HCT116 (cell line): ENCODE results near the gene THBS3. TPM values are rescaled to one million over a fixed set of nuclear protein-coding genes. Genes with fewer than 3 reads are reported as not detected.

Source experiments
- ATAC-seq: fragments of 200-7000 bp; cut with Tn5 transposase; 2 replicates; pipeline ENCODE4 v1.9.1; 2020; ENCODE audit warnings: mild to moderate bottlenecking, moderate library complexity
- BruUV-seq: library from RNA; stranded (reverse); fragments of 400-500 nt; replicated peaks from 2 replicates; lab custom pipeline; 2021; lab: Mats Ljungman, UMichigan
- CTCF ChIA-PET: fragments of 300-600 bp; sonication (Branson Sonifier 250); formaldehyde crosslinking; loops from one replicate; lab custom pipeline; 2021; ENCODE audit warnings: antibody characterized with exemption; lab: Charles Lee
- POLR2A ChIA-PET: fragments of 300-600, 350-600 bp; sonication (Branson Sonifier 250); formaldehyde crosslinking; loops from one replicate; lab custom pipeline; 2021; ENCODE audit warnings: antibody characterized with exemption; lab: Charles Lee
- RAD21 ChIA-PET, 2 experiments: fragments of 300-600 bp; sonication (Branson Sonifier 250); formaldehyde crosslinking; loops; one replicate each; lab custom pipeline; 2023; ENCODE audit warnings: low total read pairs in 2 of 2; ENCODE audit not compliant: uncharacterized antibody in 2 of 2, unreplicated experiment in 2 of 2, low non-redundant PET in 1 of 2; lab: Charles Lee
- DNase-seq: peaks from one replicate; pipeline ENCODE4 v3.0.0-alpha.2; 2010; ENCODE audit warnings: low read depth, low spot score
- H2AFZ ChIP-seq: fragments of 200-600 bp; shearing (Covaris generic), sonication (generic); 2 replicates; pipeline ENCODE4 v1.6.1; 2017; ENCODE audit warnings: low read depth, mixed run types, mixed read lengths, antibody characterized with exemption, low read length; ENCODE audit not compliant: poor library complexity, severe bottlenecking
- H3K27ac ChIP-seq: 2 replicates; pipeline ENCODE4 v1.5.1; 2012; ENCODE audit warnings: low read depth, low read length
- H3K27me3 ChIP-seq: fragments of 200-600 bp; sonication (generic); 2 replicates; pipeline ENCODE4 v1.6.1; 2016; ENCODE audit warnings: mixed run types, low read length, mixed read lengths; ENCODE audit not compliant: insufficient read depth
- H3K36me3 ChIP-seq, 2 experiments: fragments of 200-500 bp in 1 of 2; fragments of 200-600 bp in 1 of 2; sonication (Bioruptor generic) in 1 of 2; sonication (generic) in 1 of 2; 2 replicates each; pipeline versions ENCODE4 v1.5.1 to v1.6.1; 2014 to 2016; ENCODE audit warnings: low read length in 2 of 2, inconsistent platforms in 1 of 2, mixed read lengths in 1 of 2, mixed run types in 1 of 2; ENCODE audit not compliant: insufficient read depth in 2 of 2, control insufficient read depth in 1 of 2
- H3K4me1 ChIP-seq, 2 experiments: fragments of 200-600 bp in 1 of 2; sonication (generic) in 1 of 2; 2 replicates each; pipeline versions ENCODE4 v1.5.1 to v1.6.1; 2012 to 2017; ENCODE audit warnings: low read length in 2 of 2, inconsistent platforms in 1 of 2, mild to moderate bottlenecking in 1 of 2, mixed read lengths in 1 of 2, mixed run types in 1 of 2, moderate library complexity in 1 of 2; ENCODE audit not compliant: insufficient read depth in 2 of 2, control insufficient read depth in 1 of 2
- H3K4me2 ChIP-seq: fragments of 200-600 bp; sonication (generic); 2 replicates; pipeline ENCODE4 v1.6.1; 2017; ENCODE audit warnings: mixed run types, low read length, mixed read lengths
- H3K4me3 ChIP-seq, 2 experiments: fragments of 200-600 bp in 1 of 2; sonication (generic) in 1 of 2; replicated peaks in 1 of 2; 2 replicates each; pipeline ENCODE4 v1.5.1; 2011 to 2016; ENCODE audit warnings: low read length in 2 of 2, control low read depth in 1 of 2, low read depth in 1 of 2, mild to moderate bottlenecking in 1 of 2, mixed read lengths in 1 of 2, mixed run types in 1 of 2
- H3K79me2 ChIP-seq: fragments of 200-600 bp; sonication (generic); 2 replicates; pipeline ENCODE4 v1.6.1; 2017; ENCODE audit warnings: mild to moderate bottlenecking, mixed run types, low read length, moderate library complexity, mixed read lengths; ENCODE audit not compliant: insufficient read depth
- H3K9ac ChIP-seq: fragments of 200-600 bp; sonication (generic); 2 replicates; pipeline ENCODE4 v1.6.1; 2016; ENCODE audit warnings: low read length, mixed read lengths
- H3K9me2 ChIP-seq: fragments of 200-600 bp; sonication (generic), shearing (Covaris generic); 2 replicates; pipeline ENCODE4 v1.6.1; 2017; ENCODE audit warnings: mixed run types, mild to moderate bottlenecking, moderate library complexity; ENCODE audit not compliant: insufficient read depth
- H3K9me3 ChIP-seq, 2 experiments: fragments of 200-500 bp in 1 of 2; fragments of 200-600 bp in 1 of 2; sonication (Bioruptor generic) in 1 of 2; sonication (generic) in 1 of 2; 2 replicates each; pipeline ENCODE4 v1.6.1; 2014 to 2017; ENCODE audit warnings: low read length in 2 of 2, mixed read lengths in 2 of 2, inconsistent platforms in 1 of 2, low read depth in 1 of 2, mild to moderate bottlenecking in 1 of 2, mixed run types in 1 of 2, moderate library complexity in 1 of 2; ENCODE audit not compliant: control insufficient read depth in 1 of 2, insufficient read depth in 1 of 2
- H4K20me1 ChIP-seq: fragments of 200-600 bp; sonication (generic), shearing (Covaris generic); 2 replicates; pipeline ENCODE4 v1.6.1; 2017; ENCODE audit warnings: mixed run types, mild to moderate bottlenecking, moderate library complexity; ENCODE audit not compliant: insufficient read depth
- CBX3 ChIP-seq: IDR thresholded peaks from 2 replicates; pipeline ENCODE4 v1.6.1; 2012; ENCODE audit warnings: low read depth
- CEBPB ChIP-seq: IDR thresholded peaks from 2 replicates; pipeline ENCODE4 v1.6.1; 2012; ENCODE audit warnings: low read depth
- ELF1 ChIP-seq: IDR thresholded peaks from 2 replicates; pipeline ENCODE4 v1.6.1; 2012; ENCODE audit warnings: low read depth, borderline replicate concordance
- EZH2 ChIP-seq: fragments of 200-600 bp; sonication (generic); IDR thresholded peaks from 2 replicates; pipeline ENCODE4 v1.6.1; 2017; ENCODE audit warnings: antibody characterized with exemption, mixed run types
- EZH2phosphoT487 ChIP-seq: fragments of 200-600 bp; IDR thresholded peaks from 2 replicates; pipeline ENCODE4 v1.6.1; 2018; ENCODE audit warnings: antibody characterized with exemption, borderline replicate concordance
- RAD21 ChIP-seq: IDR thresholded peaks from 2 replicates; pipeline ENCODE4 v1.6.1; 2012; ENCODE audit warnings: low read depth, mild to moderate bottlenecking
- SP1 ChIP-seq: IDR thresholded peaks from 2 replicates; pipeline ENCODE4 v1.6.1; 2012; ENCODE audit warnings: low read depth
- YY1 ChIP-seq: IDR thresholded peaks from 2 replicates; pipeline ENCODE4 v1.6.1; 2011; ENCODE audit warnings: low read length, low read depth, moderate library complexity, mild to moderate bottlenecking; ENCODE audit not compliant: insufficient replicate concordance; ENCODE audit errors: extremely low read depth
- intact Hi-C: fragments of 100-400 bp; cut with micrococcal nuclease; formaldehyde crosslinking; loops from 2 replicates; pipeline ENCODE4 v1.10.0; 2022
- total RNA-seq: library from RNA; stranded (reverse); gene quantifications from one replicate; pipeline ENCODE4 v1.2.1, GENCODE V29; 2021; ENCODE audit not compliant: unreplicated experiment
- TF ChIP-seq, protein P1 (sequence below): IDR thresholded peaks from 2 replicates; pipeline ENCODE4 v1.6.1; 2012; ENCODE audit warnings: low read depth
- TF ChIP-seq, protein P2 (sequence below), 3 experiments: fragments of 200-600 bp in 1 of 3; sonication (generic) in 1 of 3; IDR thresholded peaks in 2 of 3; conservative IDR thresholded peaks in 1 of 3; 2 replicates each; pipeline ENCODE4 v1.5.1; 2012 to 2017; ENCODE audit warnings: low read depth in 2 of 3, low read length in 2 of 3, antibody characterized with exemption in 1 of 3, borderline replicate concordance in 1 of 3, control low read depth in 1 of 3, mild to moderate bottlenecking in 1 of 3, mixed read lengths in 1 of 3, mixed run types in 1 of 3, moderate library complexity in 1 of 3; ENCODE audit not compliant: insufficient read depth in 1 of 3

THBS3 gene
- total RNA-seq, 1 experiment from 2014 or later: 15.9 TPM

DNA sequence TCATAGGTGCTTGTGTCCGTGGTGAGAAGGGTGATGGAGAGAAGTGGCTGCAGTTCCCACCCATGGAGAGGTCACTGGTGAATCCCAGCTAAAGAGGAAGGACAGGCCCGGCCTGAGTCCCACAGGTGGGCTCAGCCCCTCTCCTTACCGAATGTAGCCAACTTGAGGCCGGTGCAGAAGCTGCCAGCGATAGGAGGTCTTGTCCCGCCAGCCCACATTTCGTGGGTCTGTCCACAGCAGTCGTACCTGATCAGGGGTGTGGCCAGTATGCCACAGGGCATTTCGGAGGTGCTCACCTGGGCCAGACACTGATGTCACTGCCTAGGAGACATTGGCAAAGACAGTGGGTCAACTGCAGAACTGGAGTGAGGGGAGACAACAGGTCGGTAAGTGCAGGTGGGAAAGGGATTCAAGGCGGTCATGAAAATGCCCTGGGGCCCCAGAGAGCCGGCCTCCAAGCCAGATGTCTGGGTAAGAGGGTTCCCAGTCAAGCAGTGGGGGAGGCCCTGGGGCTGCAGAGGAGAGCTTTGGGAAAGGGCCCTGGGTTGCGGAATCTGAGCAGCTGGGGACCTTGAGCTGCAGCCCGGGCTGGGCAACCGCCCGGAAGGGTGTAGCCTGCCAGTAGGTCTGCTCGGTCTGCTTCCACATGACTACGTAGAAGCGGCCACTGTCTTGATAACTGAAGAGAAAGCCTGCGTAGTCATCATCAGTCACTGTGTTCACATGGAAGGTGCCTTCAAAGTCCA lies 10.6 kb downstream of the THBS3 start (continued):
- TF ChIP-seq, protein P1, sequence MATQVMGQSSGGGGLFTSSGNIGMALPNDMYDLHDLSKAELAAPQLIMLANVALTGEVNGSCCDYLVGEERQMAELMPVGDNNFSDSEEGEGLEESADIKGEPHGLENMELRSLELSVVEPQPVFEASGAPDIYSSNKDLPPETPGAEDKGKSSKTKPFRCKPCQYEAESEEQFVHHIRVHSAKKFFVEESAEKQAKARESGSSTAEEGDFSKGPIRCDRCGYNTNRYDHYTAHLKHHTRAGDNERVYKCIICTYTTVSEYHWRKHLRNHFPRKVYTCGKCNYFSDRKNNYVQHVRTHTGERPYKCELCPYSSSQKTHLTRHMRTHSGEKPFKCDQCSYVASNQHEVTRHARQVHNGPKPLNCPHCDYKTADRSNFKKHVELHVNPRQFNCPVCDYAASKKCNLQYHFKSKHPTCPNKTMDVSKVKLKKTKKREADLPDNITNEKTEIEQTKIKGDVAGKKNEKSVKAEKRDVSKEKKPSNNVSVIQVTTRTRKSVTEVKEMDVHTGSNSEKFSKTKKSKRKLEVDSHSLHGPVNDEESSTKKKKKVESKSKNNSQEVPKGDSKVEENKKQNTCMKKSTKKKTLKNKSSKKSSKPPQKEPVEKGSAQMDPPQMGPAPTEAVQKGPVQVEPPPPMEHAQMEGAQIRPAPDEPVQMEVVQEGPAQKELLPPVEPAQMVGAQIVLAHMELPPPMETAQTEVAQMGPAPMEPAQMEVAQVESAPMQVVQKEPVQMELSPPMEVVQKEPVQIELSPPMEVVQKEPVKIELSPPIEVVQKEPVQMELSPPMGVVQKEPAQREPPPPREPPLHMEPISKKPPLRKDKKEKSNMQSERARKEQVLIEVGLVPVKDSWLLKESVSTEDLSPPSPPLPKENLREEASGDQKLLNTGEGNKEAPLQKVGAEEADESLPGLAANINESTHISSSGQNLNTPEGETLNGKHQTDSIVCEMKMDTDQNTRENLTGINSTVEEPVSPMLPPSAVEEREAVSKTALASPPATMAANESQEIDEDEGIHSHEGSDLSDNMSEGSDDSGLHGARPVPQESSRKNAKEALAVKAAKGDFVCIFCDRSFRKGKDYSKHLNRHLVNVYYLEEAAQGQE: no peak
- no peak for TF ChIP-seq RAD21
- no peak for TF ChIP-seq YY1
- TF ChIP-seq SP1: no peak
- no peak for TF ChIP-seq CEBPB
- TF ChIP-seq CBX3: no peak
- TF ChIP-seq ELF1: no peak

DNA sequence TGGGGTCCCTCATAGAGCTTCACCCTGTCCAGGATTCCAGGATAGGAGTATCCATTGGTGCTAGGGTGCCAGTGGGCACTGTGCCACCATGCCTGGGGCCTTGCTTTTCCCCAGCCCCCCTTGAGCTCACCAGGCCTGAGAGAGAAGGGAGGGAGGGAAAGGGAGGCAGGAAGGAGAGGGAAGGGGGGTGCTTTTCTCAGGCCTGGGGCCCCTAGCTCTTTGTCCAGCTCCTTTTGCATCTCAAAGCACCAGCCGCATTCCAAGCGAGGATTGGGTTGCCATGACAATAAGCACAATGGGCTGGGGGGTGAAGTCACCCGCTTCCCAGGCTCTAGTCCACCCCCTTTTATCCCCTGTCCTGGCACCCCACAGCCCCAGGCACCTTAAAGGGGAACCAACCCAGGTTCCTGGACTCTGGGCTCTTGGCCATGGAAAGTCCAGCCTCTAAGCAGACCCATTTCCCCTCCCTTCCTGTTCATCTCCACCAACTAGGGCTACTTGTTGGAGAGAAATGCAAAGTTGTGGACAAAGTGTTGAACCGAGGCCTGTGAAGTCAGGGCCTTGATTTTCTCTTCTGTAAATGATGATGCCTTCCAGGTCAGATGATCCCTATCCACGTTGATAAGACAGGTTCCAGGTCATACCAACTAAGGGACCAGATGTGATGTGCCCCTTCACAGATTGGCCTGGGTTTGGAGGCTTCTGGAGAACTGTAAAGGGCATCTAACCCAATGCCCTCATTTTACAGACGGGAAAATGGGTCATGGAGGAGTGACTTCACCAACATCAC lies 11.4 kb downstream of the THBS3 start:
- Histone ChIP-seq H3K27me3 (no peaks in the 10 kb centered on the region), H3K9me2 (no peaks in the 10 kb centered on the region), H3K36me3 (peaks cover 3 to 17% of the 10 kb centered on the region in 2 experiments; a peak in 2 of 4 replicates), H3K4me3 (peak overlapping the region; percentile 65 to 66), H2AFZ (no peak overlapping the region), H4K20me1 (no peaks in the 10 kb centered on the region), H3K4me2 (peak overlapping the region; percentile 95), H3K4me1 (peaks cover 15 to 36% of the 10 kb centered on the region in 2 experiments; a peak in 3 of 4 replicates), H3K27ac (no peak overlapping the region; the same call in 1 of the 2 replicates), H3K79me2 (peaks cover 9% of the 10 kb centered on the region), H3K9me3 (no peaks in the 10 kb centered on the region), H3K9ac (peak overlapping the region; percentile 89)
- ChIA-PET POLR2A (no interaction called here), CTCF (interaction anchor here (3.2 to 4.6 kb wide), 2 partner anchors 11 to 22 kb away, joined by 16 to 71 read pairs; partner anchors contain the start of genes KRTCAP2, THBS3 and TRIM46), RAD21 (no interaction called here)
- TF ChIP-seq ELF1: no peak
- no peak for TF ChIP-seq RAD21
- TF ChIP-seq, protein P2, sequence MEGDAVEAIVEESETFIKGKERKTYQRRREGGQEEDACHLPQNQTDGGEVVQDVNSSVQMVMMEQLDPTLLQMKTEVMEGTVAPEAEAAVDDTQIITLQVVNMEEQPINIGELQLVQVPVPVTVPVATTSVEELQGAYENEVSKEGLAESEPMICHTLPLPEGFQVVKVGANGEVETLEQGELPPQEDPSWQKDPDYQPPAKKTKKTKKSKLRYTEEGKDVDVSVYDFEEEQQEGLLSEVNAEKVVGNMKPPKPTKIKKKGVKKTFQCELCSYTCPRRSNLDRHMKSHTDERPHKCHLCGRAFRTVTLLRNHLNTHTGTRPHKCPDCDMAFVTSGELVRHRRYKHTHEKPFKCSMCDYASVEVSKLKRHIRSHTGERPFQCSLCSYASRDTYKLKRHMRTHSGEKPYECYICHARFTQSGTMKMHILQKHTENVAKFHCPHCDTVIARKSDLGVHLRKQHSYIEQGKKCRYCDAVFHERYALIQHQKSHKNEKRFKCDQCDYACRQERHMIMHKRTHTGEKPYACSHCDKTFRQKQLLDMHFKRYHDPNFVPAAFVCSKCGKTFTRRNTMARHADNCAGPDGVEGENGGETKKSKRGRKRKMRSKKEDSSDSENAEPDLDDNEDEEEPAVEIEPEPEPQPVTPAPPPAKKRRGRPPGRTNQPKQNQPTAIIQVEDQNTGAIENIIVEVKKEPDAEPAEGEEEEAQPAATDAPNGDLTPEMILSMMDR (IDR thresholded peaks at IDR 0.05 in 2 of 3, conservative IDR thresholded peaks at IDR 0.05 in 1 of 3; ENCODE audit: borderline replicate concordance in 1 of 3, insufficient read depth in 1 of 3, low read depth in 2 of 3, low read length in 2 of 3): no peak
- TF ChIP-seq EZH2: no peak
- TF ChIP-seq EZH2phosphoT487: no peak
- BruUV-seq: no TSS peak
- no peak for ATAC-seq
- intact Hi-C loops: no loop called here
- no peak for DNase-seq
